Smooth muscle cell (in vitro differentiated cells): ENCODE data around the gene BORCS8. TPM values are rescaled to one million over a fixed set of nuclear protein-coding genes. Genes with fewer than 3 reads are reported as not detected.
"Not testable (repeated sequence)": the region's sequence is repeated elsewhere in the genome, so short reads cannot be mapped to it uniquely, and the experiment has no call there.

ENCODE experiments used
- DNase-seq: peaks from one replicate; lab custom pipeline; 2025; ENCODE audit not compliant: unreplicated experiment; lab: John Stamatoyannopoulos, UW
- H2AFZ ChIP-seq: fragments of 200-600 bp; sonication (generic); 2 replicates; pipeline ENCODE4 v1.6.0; 2016; ENCODE audit warnings: antibody characterized with exemption, low read depth, mild to moderate bottlenecking
- H3F3A ChIP-seq: fragments of 200-600 bp; sonication (generic); 2 replicates; pipeline ENCODE4 v1.6.0; 2017; ENCODE audit warnings: antibody characterized with exemption, low read depth
- H3K27ac ChIP-seq: fragments of 200-600 bp; sonication (generic); 2 replicates; pipeline ENCODE4 v1.5.1; 2016; ENCODE audit warnings: low read depth, mild to moderate bottlenecking
- H3K27me3 ChIP-seq: fragments of 200-600 bp; sonication (generic); 2 replicates; pipeline ENCODE4 v1.6.1; 2016; ENCODE audit warnings: low read depth, mild to moderate bottlenecking
- H3K36me3 ChIP-seq: fragments of 200-600 bp; sonication (generic); 2 replicates; pipeline ENCODE4 v1.5.1; 2016; ENCODE audit warnings: low read depth
- H3K4me1 ChIP-seq: fragments of 200-600 bp; sonication (generic); 2 replicates; pipeline ENCODE4 v1.5.1; 2016; ENCODE audit warnings: low read depth
- H3K4me2 ChIP-seq: fragments of 200-600 bp; sonication (generic); 2 replicates; pipeline ENCODE4 v1.6.0; 2016; ENCODE audit warnings: mild to moderate bottlenecking
- H3K4me3 ChIP-seq: fragments of 200-600 bp; sonication (generic); 2 replicates; pipeline ENCODE4 v1.5.1; 2016; ENCODE audit warnings: mild to moderate bottlenecking
- H3K79me2 ChIP-seq: fragments of 200-600 bp; sonication (generic); 2 replicates; pipeline ENCODE4 v1.6.0; 2016; ENCODE audit warnings: low read depth, mild to moderate bottlenecking
- H3K9ac ChIP-seq: fragments of 200-600 bp; sonication (generic); 2 replicates; pipeline ENCODE4 v1.6.0; 2016; ENCODE audit warnings: low read depth
- H3K9me3 ChIP-seq: fragments of 200-600 bp; sonication (generic); replicated peaks from 2 replicates; pipeline ENCODE4 v1.5.1; 2016; ENCODE audit warnings: low read depth
- H4K20me1 ChIP-seq: fragments of 200-600 bp; sonication (generic); 2 replicates; pipeline ENCODE4 v1.6.0; 2016; ENCODE audit warnings: low read depth
- CTCF ChIP-seq: fragments of 200-600 bp; sonication (generic); IDR thresholded peaks from 2 replicates; pipeline ENCODE4 v1.5.1; 2017; ENCODE audit warnings: borderline replicate concordance, mild to moderate bottlenecking, antibody characterized with exemption; ENCODE audit not compliant: insufficient read depth, poor library complexity, severe bottlenecking
- WGBS: methylation state at CpG from one replicate; pipeline ENCODE4 v1.1.7; 2016; ENCODE audit warnings: low lambda C conversion rate; 5-methylcytosine and 5-hydroxymethylcytosine counted together
- polyA plus RNA-seq: library from polyadenylated mRNA; unstranded; fragments of >200 nt; fragmentation: Nextera tagmentation; extraction: Ambion mirVana; gene quantifications from 2 replicates; pipeline ENCODE4 v1.2.1, GENCODE V29; 2016
- total RNA-seq: library from RNA; depleted of rRNA; stranded (reverse); fragments of >200 nt; gene quantifications from 2 replicates; pipeline ENCODE4 v1.2.3, GENCODE V29; 2014

BORCS8 gene
- total and polyA plus RNA-seq, 2 experiments from 2014 or later: 10.0 to 15.7 TPM

- H3K36me3 ChIP-seq: no peaks in the 10 kb centered on the region
- no peaks in the 10 kb centered on the region for H4K20me1 ChIP-seq
- H3K27me3 ChIP-seq: no peaks in the 10 kb centered on the region
- 89% methylated on average over 13 of the region's 13 CpGs for WGBS
- H3F3A ChIP-seq: no peaks in the 10 kb centered on the region
- no peak overlapping the region for H3K4me3 ChIP-seq
- no peaks in the 10 kb centered on the region for H3K9me3 ChIP-seq
- H2AFZ ChIP-seq: no peak overlapping the region
- no peak overlapping the region for H3K27ac ChIP-seq
- H3K4me1 ChIP-seq: no peaks in the 10 kb centered on the region
- no peak for TF ChIP-seq CTCF
- no peak overlapping the region for H3K9ac ChIP-seq
- H3K4me2 ChIP-seq: no peak overlapping the region
- DNase-seq: no peak
- no peaks in the 10 kb centered on the region for H3K79me2 ChIP-seq
Observed at GRCh38 chr19:19152668-19153384, 39.1 kb downstream of the BORCS8 start.

DNA sequence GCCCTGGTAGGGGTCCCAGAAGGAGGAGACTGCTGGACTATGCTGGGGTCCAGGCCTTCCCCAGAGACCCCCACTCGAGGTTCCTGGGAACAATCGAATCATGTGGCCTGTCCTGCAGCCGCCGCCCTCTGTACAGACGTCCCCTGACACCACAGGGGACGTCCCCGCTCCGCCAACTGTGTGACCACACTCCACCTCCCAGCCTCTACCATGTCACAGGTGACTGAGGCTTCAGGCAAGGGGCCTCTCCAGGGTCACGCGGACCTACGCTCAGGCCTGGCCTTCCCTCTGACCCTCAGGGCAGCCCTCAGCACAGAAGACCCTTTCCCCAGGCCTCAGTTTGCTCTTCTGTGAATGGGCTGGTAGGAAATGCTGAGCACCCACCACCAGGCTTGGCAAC is 40.5 kb downstream of the BORCS8 start:
- Histone ChIP-seq H3K27ac (no peak overlapping the region), H3K27me3 (no peaks in the 10 kb centered on the region), H3K9ac (no peak overlapping the region), H3K4me2 (no peak overlapping the region), H3K9me3 (no peaks in the 10 kb centered on the region), H3K4me1 (no peaks in the 10 kb centered on the region), H3K4me3 (no peak overlapping the region), H3K79me2 (no peaks in the 10 kb centered on the region), H4K20me1 (no peaks in the 10 kb centered on the region), H3K36me3 (no peaks in the 10 kb centered on the region), H2AFZ (no peak overlapping the region), H3F3A (no peaks in the 10 kb centered on the region)
- no peak for TF ChIP-seq CTCF
- 92% methylated on average over 11 of the region's 11 CpGs for WGBS
- DNase-seq: no peak

DNA sequence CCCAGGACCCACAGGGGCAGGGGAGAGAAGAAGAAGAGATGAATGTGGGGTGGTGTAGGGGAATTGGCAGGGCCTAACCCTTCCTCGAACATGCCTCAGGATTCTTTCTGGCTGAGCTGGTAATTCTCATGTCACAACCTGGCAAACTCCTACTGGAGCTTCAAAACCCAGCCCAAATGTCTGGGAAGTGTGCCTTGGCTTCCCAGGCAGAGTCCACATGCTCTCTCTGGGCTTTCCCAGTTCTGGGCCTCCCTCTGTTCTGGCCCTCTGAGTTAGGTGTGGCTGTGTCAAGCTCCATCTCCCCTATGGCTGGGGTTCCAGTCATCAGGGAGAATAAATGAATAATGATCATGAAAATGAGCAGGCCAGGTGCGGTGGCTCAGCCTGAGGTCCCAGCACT is 42.5 kb downstream of the BORCS8 start:
- H3K4me3 ChIP-seq: no peak overlapping the region
- no peaks in the 10 kb centered on the region for H3K79me2 ChIP-seq
- no peak overlapping the region for H3K4me2 ChIP-seq
- H4K20me1 ChIP-seq: no peaks in the 10 kb centered on the region
- H3K9ac ChIP-seq: no peak overlapping the region
- WGBS: 100% methylated on average over 2 of the region's 2 CpGs
- H3K27me3 ChIP-seq: no peaks in the 10 kb centered on the region
- H3F3A ChIP-seq: no peaks in the 10 kb centered on the region
- H3K9me3 ChIP-seq: no peaks in the 10 kb centered on the region
- no peak overlapping the region for H2AFZ ChIP-seq
- H3K4me1 ChIP-seq: no peaks in the 10 kb centered on the region
- H3K36me3 ChIP-seq: no peaks in the 10 kb centered on the region
- no peak for DNase-seq
- no peak for TF ChIP-seq CTCF
- H3K27ac ChIP-seq: no peak overlapping the region

DNA sequence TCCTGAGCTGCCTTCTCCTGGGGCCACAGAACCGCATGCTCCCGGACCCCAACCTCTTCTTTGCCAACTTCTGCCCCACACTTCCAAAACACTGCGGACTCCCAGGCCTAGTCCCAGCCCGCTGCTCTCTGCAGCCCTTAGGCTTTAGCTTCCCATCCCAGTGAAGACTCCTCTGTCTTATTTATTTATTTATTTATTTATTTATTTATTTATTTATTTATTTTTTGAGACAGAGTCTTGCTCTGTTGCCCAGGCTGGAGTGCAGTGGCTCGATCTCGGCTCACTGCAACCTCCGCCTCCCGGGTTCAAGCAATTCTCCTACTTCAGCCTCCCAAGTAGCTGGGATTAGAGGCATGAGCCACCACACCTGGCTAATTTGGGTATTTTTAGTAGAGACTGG is 43.4 kb downstream of the BORCS8 start:
- not testable (repeated sequence) for H3K4me3 ChIP-seq
- 96% methylated on average over 8 of the region's 8 CpGs for WGBS

More for the DNA sequence above, 43.4 kb downstream of the BORCS8 start:
- not testable (repeated sequence) for H3K36me3 ChIP-seq, DNase-seq, H3F3A ChIP-seq, H3K9ac ChIP-seq, H4K20me1 ChIP-seq, H3K79me2 ChIP-seq, H2AFZ ChIP-seq, H3K4me2 ChIP-seq, H3K4me1 ChIP-seq, H3K9me3 ChIP-seq, H3K27me3 ChIP-seq, H3K27ac ChIP-seq
